Measurements from ENCODE around the gene PTGR3.

DNA sequence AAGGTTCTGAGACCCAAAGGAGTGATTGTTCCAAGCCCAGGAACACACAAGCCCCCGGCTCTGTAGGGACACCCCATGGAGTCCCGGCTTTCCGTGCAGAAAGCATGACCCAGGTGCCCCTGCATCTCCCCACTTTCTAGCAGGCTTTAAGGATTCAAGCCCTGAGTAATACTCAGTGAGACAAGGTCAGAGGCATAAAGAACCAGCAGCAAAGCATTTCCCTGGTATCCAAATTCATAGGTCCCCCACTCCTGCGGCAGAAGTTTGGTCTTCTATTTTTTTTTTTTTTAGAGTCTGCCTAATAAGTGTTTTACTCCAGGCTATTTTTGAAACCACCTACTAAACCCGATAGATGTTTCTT is 18.0 kb upstream of the PTGR3 start:
- TF ChIP-seq POLR2A (IDR thresholded peaks at IDR 0.05; ENCODE audit: low read depth, low read length) (no peak), TAF1 (IDR thresholded peaks at IDR 0.05; ENCODE audit: borderline replicate concordance, low read depth, low read length) (no peak)
